ENCODE results near the gene RFXANK. TPM values are rescaled to one million over a fixed set of nuclear protein-coding genes. Genes with fewer than 3 reads are reported as not detected.
A peak's percentile ranks its signal among the peaks of the same experiment; 100 is the strongest.

RFXANK gene
- polyA plus RNA-seq, 6 donors from 2014 or later = 74.7 to 141 (median 85.8) TPM

DNA sequence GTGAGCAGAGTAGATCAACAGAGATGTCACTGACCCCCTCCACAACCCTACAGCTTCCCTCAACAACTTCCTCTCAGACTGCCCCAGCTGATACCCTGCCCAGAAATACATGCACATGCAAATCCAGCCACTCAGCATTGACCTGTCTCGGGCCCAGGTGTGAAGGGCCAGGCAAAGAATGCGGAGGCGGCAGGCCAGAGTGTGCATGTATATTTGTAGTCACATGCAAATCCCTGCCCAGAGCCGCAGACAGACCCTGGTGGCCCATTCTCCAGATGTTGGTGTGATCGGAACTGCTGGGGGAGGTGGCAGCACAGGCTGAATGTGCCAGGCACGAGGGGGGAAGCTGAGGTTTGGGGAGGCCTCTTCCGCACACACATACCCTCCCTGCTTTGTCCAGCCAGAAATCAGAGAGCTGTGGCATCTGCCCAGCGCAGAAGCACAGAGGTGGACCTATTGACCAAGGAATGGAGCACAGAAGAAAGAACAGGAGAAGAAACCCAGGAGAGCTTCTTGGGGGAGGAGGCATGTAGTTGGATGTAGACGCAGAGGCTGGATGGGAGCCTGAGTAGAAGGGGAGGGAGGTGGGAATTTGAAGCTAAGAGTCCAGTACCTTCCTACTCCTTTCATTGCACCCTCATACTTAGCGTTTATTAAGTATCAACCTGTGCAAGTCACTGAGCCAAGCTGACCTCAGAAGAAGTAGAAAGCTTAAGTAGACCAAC, 36.4 kb upstream of the RFXANK start:
- Mint-ChIP-seq H3K27me3 (no peaks in the 10 kb centered on the region), H3K4me1 (peaks cover 36 to 48% (median 46%) of the 10 kb centered on the region in 3 donors), H3K9me3 (peaks cover 0 to 8% (median 3%) of the 10 kb centered on the region in 7 donors), H3K4me3 (peak overlapping the region in 5 of 8 donors; percentile 15 to 74 (median 62)), H3K27ac (peak overlapping the region in 3 of 6 donors; percentile 10 to 70 (median 69)), H3K36me3 (peaks cover 11 to 15% of the 10 kb centered on the region in 2 donors)
- DNase-seq = no peak
- peak in 1 of 2 donors; percentile 17 for ATAC-seq (ENCODE audit: low read depth in 2 of 2)

DNA sequence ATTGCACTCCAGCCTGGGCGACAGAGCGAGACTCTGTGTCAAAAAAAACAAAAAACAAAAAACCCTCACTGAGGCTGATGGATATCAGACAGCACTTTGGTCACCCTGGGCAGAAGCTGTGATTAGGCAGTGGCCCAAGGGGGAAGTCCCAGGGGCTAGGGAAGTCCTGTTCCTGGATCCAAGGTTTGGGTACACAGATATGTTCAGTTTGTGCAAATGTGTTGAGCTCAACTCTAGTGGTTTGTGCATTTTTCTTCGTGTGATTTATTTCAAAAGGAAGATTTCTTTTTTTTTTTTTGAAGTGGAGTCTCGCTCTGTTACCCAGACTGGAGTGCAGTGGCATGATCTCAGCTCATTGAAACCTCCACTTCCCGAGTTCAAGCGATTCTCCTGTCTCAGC, 34.2 kb upstream of the RFXANK start:
- Mint-ChIP-seq H3K27ac (peak overlapping the region in 2 of 6 donors; percentile 61 to 67), H3K27me3 (no peaks in the 10 kb centered on the region), H3K9me3 (peaks cover 0 to 8% (median 4%) of the 10 kb centered on the region in 7 donors), H3K36me3 (peaks cover 11 to 15% of the 10 kb centered on the region in 2 donors), H3K4me1 (peaks cover 34 to 53% (median 44%) of the 10 kb centered on the region in 3 donors), H3K4me3 (peak overlapping the region in 1 of 8 donors; percentile 51)
- DNase-seq (no peak), ATAC-seq (ENCODE audit: low read depth in 2 of 2) (no peak)

DNA sequence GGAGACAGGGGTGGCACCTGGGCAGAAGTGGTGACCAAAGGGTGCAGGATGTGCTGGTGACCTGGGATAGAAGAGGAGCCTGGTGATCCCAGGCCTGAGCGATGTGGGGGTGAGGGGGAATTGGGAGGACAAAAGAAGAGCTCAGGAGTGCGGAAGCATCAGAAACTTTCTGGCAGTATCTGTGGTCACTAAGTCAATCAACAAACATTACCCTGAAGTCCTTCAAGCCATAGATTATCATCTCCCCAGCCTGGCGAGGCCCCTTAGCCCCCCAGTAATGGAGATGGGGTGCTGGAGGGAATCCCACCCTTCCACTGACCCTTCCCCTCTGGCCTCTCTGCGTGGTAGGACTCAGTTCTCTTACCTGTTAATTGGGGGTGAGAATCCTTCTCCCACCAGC, 32.5 kb upstream of the RFXANK start:
- Mint-ChIP-seq H3K9me3 (peaks cover 0 to 8% (median 4%) of the 10 kb centered on the region in 7 donors), H3K27ac (peak overlapping the region in 2 of 6 donors; percentile 24 to 88), H3K4me1 (peaks cover 36 to 53% (median 38%) of the 10 kb centered on the region in 3 donors), H3K27me3 (no peaks in the 10 kb centered on the region), H3K4me3 (peak overlapping the region in 4 of 8 donors; percentile 18 to 78 (median 58)), H3K36me3 (peaks cover 11 to 15% of the 10 kb centered on the region in 2 donors)
- DNase-seq = no peak
- no peak for ATAC-seq (ENCODE audit: low read depth in 2 of 2)

DNA sequence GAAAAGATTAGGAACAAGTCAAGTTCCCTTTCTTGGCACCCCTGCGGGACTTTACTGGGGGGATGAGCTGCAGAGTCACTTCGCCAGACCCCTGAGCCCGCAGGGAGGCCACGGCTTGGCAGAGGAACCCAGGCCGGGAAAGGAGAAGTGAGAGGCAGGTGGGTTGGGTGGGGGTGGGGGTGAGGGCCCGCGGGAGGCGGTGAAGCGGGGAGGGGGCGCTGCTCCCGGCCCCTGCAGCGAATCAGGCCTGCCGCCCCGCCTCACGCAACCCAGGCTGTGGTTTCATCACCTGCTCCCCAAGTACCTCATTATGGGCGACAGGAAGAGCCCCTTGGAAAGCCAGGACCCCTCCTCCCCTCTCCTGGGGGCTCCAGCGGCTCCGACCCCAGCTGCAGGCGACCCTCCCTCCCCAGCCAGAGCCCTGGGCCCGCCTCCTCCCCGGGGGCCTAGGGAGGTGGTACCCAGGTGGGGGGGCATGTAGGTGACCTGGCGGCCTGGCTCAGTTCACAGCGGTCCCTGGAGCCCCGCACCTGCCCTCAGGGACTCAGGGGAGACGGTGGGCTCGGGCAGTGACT, 31.5 kb upstream of the RFXANK start:
- peak; percentile 78 for DNase-seq
- H3K36me3 Mint-ChIP-seq = peaks cover 5 to 6% of the 10 kb centered on the region in 2 donors
- H3K4me1 Mint-ChIP-seq = peaks cover 33 to 43% (median 35%) of the 10 kb centered on the region in 3 donors
- peak; percentile 89 to 90 for ATAC-seq (ENCODE audit: low read depth in 2 of 2)
- H3K27me3 Mint-ChIP-seq = no peaks in the 10 kb centered on the region
- H3K27ac Mint-ChIP-seq = peak overlapping the region in 4 of 6 donors; percentile 57 to 85 (median 80)
- peak overlapping the region; percentile 12 to 86 (median 65) for H3K4me3 Mint-ChIP-seq
- peaks cover 0 to 5% (median 4%) of the 10 kb centered on the region in 7 donors for H3K9me3 Mint-ChIP-seq

DNA sequence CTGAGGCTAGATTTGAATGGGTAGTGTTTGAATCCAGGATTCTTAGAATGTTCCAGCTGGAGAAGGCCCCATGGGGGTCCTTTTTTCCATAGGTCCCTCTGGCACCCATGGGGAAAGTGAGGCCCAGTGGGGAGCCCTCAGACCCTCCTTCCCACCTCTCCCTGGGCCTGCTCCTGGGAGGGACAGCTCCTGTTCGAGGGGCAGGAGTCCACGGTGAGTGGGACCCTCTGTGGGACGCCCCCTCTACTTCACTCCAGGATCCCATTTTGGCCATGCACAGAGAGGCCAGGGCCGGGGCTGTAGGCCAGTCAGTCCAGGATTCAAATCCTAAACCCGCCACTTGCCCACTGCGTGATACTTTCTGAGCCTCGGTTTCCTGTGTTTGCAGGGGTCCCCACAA, 29.6 kb upstream of the RFXANK start:
- Mint-ChIP-seq H3K4me3 (no peak overlapping the region), H3K9me3 (peaks cover 0 to 1% (median 0%) of the 10 kb centered on the region in 7 donors), H3K4me1 (peaks cover 22 to 32% (median 30%) of the 10 kb centered on the region in 3 donors), H3K27me3 (no peaks in the 10 kb centered on the region), H3K36me3 (no peaks in the 10 kb centered on the region), H3K27ac (peak overlapping the region in 5 of 6 donors; percentile 27 to 69 (median 47))
- ATAC-seq (ENCODE audit: low read depth in 2 of 2) = no peak
- no peak for DNase-seq

DNA sequence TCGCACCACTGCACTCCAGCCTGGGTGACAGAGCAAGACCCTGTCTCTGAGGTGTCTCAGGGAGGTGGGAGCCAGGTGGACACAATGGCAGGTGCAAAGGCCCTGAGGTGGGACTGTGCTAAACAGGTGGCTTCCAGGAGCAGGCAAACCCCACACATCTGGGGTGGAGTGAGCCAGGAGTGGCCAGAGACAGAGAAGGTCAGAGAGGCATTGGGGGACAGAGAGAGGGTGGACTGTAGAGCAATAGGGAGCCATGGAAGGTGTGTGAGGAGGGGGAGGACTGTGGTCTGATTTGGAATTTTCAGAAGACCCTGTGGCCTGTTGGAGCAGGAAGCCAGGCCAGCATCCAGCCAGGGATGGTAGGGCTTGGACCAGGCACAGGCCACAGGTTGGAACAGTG, 26.7 kb upstream of the RFXANK start:
- Mint-ChIP-seq H3K27me3 (peaks cover 0 to 4% (median 0%) of the 10 kb centered on the region in 3 donors), H3K4me1 (peaks cover 24 to 39% (median 30%) of the 10 kb centered on the region in 3 donors), H3K4me3 (no peak overlapping the region), H3K9me3 (peaks cover 0 to 1% (median 0%) of the 10 kb centered on the region in 7 donors), H3K27ac (peak overlapping the region in 1 of 6 donors; percentile 57), H3K36me3 (no peaks in the 10 kb centered on the region)
- no peak for ATAC-seq (ENCODE audit: low read depth in 2 of 2)
- no peak for DNase-seq

DNA sequence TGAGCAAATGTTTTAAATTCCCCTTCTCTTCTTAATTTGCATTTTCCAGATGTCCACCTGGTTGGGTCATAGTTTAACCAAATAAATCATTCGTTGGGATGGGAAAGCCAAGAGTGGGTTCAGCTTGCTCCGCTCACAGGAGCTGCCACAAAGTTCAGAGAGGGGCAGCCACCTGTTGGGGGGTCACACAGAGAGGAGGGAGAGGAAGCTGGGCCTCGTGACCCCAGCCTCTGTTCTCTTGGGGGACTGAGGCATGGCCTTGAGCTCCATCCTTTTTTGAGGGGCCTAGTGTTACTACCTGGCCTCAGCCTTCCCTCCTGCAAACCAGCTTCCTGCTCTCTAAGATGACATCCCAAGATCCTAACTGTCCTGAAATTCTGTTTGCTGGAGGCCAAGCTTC, 24.4 kb upstream of the RFXANK start:
- peaks cover 0 to 12% (median 0%) of the 10 kb centered on the region in 3 donors for H3K27me3 Mint-ChIP-seq
- peaks cover 21 to 30% (median 29%) of the 10 kb centered on the region in 3 donors for H3K4me1 Mint-ChIP-seq
- H3K36me3 Mint-ChIP-seq = no peaks in the 10 kb centered on the region
- ATAC-seq (ENCODE audit: low read depth in 2 of 2) = no peak
- no peak overlapping the region for H3K4me3 Mint-ChIP-seq
- DNase-seq = no peak
- H3K27ac Mint-ChIP-seq = peak overlapping the region in 1 of 6 donors; percentile 49
- no peaks in the 10 kb centered on the region for H3K9me3 Mint-ChIP-seq

DNA sequence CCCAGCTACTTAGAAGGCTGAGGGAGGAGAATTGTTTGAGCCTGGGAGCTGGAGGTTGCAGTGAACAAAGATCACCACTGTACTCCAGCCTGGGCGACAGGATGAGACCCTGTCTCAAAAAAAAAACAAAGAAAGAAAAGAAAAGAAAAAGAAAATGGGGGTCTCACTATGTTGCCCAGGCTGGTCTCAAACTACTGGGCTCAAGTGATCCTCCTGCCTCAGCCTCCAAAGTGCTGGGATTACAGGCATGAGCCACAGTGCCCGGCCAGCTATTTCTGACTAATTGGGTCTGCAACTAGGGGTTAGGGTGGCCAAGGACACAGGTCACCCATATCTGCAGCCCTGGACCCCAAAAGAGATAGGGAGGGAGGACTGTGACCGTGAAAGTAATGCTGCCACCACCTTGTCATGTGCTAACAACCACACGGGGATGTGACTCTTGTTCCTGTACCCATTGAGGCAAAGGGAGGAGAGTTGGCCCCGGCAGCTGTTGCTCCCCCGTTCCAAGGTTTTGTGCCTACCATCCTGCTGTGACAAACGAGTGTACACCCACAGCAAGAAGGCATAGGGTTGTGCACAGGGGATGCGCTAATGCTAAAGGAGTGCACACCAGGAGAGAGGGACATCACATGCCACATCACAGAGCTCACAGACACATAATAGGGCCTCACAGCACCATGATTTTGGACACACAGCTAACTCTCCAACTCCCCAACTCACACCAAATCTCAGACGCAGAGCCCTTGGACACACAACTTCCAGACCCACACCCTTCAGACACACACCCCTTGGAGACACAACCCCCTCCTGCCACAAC, 22.6 kb upstream of the RFXANK start:
- Mint-ChIP-seq H3K4me3 (peak overlapping the region; percentile 21 to 91 (median 82)), H3K4me1 (peaks cover 18 to 29% (median 26%) of the 10 kb centered on the region in 3 donors), H3K27ac (peak overlapping the region in 3 of 6 donors; percentile 58 to 84 (median 65)), H3K27me3 (peaks cover 0 to 12% (median 0%) of the 10 kb centered on the region in 3 donors), H3K36me3 (no peaks in the 10 kb centered on the region), H3K9me3 (no peaks in the 10 kb centered on the region)
- DNase-seq (no peak), ATAC-seq (ENCODE audit: low read depth in 2 of 2) (peak in 1 of 2 donors; percentile 7)

DNA sequence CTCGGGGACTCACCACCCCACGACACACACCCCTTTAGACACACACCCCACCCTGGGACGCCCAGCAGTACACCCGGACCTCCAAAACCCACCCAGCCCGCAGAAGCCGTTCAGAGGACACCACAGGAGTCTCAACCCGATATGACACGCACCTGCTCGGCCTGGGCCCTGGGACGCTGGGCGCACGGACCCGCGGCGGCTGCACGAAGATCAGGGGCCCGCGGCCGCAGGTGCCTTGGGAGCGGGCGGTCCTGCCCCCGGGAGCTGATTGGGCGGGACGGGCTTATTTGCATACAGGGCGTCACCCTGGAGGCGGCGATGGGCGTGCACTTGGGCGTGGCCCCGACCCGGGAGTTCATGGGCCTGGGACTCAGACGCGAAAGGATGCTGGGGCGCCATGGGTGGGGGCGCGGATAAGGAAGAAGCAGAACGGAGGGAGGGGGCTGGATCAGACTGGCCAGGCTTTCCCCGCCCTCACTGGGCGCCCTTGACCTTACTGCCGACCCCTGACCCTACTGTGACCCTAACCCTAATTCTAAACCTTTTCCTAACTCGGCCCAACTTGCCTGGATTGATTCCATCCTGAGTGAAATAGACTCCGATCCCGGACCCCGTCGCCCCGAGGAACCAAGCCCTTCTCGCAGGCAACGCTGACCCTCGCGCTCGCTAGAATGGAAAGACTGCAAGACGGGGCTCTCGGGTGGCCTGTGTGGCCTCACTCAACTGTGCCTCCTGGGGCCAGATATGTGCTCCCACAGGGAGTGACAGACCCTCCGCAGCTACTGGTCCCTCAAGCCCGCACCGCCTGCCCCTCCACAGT, 21.8 kb upstream of the RFXANK start, which contains the start of gene MEF2B:
TSS of gene MEF2B (minus strand) at position 211 of the 820 bp plus-strand sequence. CDS start 19,528 bp downstream, outside the sequence.
- Mint-ChIP-seq H3K4me3 (peak within 1 kb of the TSS; percentile 21 to 91 (median 82)), H3K27ac (peak within 1 kb of the TSS; percentile 58 to 86 (median 80)), H3K9me3 (no peaks in the 10 kb centered on the region), H3K4me1 (peaks cover 21 to 30% (median 24%) of the 10 kb centered on the region in 3 donors), H3K36me3 (no peaks in the 10 kb centered on the region), H3K27me3 (peaks cover 0 to 12% (median 0%) of the 10 kb centered on the region in 3 donors)
- peak; percentile 97 to 98 for ATAC-seq (ENCODE audit: low read depth in 2 of 2)
- peak; percentile 83 for DNase-seq

DNA sequence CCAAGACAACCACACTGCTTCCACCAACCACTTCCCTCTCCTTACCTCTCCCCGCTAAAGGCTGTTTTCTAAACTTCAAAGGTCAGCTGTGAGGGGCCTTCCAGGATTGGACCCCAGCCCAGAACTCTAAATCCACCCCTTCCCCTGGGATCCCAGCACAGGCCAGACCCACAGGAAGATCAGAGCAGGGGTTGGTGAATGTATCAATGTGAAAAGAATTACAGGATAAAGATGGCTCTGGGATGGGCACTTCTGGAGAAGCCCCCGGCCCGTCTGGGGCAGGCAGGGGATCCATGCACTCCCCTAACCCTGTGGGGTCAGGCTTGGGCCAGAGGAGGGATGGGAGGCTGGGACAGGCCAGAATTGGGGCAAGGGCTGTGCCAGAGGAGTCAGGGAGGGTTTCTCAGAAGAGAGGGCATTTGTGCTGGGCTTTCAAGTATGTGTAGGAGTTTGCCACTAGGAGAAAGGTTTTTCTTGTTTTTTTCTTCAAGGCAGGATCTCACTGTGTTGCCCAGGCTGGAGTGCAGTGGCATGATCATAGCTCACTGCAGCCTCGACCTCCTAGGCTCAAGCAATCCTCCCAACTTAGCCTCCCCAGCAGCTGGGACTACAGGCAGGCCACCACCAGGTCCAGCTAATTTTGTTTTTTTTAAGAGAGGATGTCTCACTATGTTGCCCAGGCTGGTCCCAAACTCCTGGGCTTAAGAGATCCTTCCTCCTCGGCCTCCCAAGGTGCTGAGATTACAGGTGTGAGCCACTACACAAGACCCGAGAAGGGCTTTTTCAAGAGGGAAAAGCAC, 21.0 kb upstream of the RFXANK start:
- DNase-seq = no peak
- Mint-ChIP-seq H3K9me3 (no peaks in the 10 kb centered on the region), H3K27me3 (peaks cover 0 to 12% (median 0%) of the 10 kb centered on the region in 3 donors), H3K4me3 (peak overlapping the region; percentile 21 to 91 (median 77)), H3K4me1 (peaks cover 21 to 27% (median 22%) of the 10 kb centered on the region in 3 donors), H3K27ac (peak overlapping the region in 3 of 6 donors; percentile 62 to 86 (median 83)), H3K36me3 (no peaks in the 10 kb centered on the region)
- no peak for ATAC-seq (ENCODE audit: low read depth in 2 of 2)

DNA sequence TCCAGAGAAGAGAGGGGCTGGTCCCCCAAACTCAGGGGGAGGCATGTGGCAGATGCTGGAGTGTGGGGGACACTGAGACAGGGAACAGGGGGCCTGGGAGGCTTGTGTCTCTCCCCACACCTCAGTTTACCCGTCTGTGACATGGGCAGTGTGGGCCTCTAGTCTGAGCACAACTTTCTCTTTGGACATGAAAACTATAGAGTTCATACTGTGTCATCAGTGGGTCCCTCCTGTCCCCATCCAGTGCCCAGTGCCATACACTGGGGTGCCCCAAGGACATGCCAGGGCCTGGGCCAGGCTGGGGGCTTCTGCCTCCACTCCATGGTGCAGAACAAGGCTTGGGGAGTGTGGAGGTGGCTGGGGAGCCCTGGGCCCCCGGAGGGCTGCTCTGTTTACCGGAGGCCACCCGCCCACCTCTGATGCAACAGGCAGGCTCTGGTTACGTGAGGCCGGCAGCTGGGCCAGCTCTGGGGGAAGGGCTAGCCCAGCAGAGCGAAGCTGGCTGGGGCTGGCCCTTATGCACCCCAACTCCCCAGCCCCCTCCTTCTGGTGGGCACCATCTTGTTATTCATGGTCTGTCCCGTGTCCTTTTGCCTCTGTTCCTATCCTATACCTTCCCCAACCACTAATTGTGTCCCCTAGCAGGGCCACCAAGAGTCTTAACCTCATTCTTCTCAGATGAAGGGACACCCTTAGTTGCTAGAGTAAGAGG, 20.1 kb upstream of the RFXANK start:
- no peak for ATAC-seq (ENCODE audit: low read depth in 2 of 2)
- Mint-ChIP-seq H3K36me3 (no peaks in the 10 kb centered on the region), H3K27ac (no peak overlapping the region), H3K9me3 (no peaks in the 10 kb centered on the region), H3K4me1 (peaks cover 21 to 27% (median 22%) of the 10 kb centered on the region in 3 donors), H3K27me3 (peaks cover 0 to 12% (median 0%) of the 10 kb centered on the region in 3 donors), H3K4me3 (peak overlapping the region in 1 of 8 donors; percentile 40)
- DNase-seq = no peak
